ENCODE measurements around the gene SMDT1.
A peak's percentile ranks its signal among the peaks of the same experiment; 100 is the strongest.
"Not testable (repeated sequence)": the region's sequence is repeated elsewhere in the genome, so short reads cannot be mapped to it uniquely, and the experiment has no call there.

SMDT1 gene

DNA sequence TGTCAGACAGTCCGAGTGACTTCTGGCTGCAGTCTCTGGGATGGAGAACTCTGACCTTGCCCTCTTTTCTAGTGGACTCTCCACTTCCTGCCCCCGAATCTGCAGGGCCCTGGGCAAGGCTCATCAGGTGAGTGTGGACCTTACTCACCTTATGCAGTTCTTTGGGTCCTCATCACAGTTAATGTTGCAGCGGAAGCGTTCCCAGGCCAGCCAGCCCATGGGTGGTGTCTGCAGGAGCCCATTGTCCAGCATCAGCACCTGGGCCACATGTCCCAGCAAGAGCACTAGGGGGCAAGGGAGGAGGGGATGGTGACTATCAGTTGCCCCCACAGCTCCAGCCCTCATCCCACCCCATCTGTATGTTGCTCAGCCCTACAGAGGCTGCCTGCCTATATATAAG lies 11.2 kb upstream of the SMDT1 start:
- Histone ChIP-seq H3K9me3 (replicated peaks; ENCODE audit: insufficient read depth, low read length) (no peaks in the 10 kb centered on the region), H3K4me1 (ENCODE audit: low read length) (peaks cover 12% of the 10 kb centered on the region), H3K4me2 (ENCODE audit: low read depth, low read length) (no peak overlapping the region), H3K9ac (ENCODE audit: low read length) (no peak overlapping the region), H3K27me3 (replicated peaks; ENCODE audit: insufficient read depth, low read length) (no peaks in the 10 kb centered on the region), H3K4me3 (ENCODE audit: low read length) (no peak overlapping the region), H3K27ac (ENCODE audit: low read length) (no peak overlapping the region), H3K36me3 (replicated peaks; ENCODE audit: insufficient read depth, low read length) (no peaks in the 10 kb centered on the region), H3K9me2 (replicated peaks; ENCODE audit: insufficient read depth, low read length) (no peaks in the 10 kb centered on the region), H3F3A (ENCODE audit: insufficient read depth, low read length) (peaks cover 13% of the 10 kb centered on the region; the same call in 1 of the 2 replicates), H3K79me2 (ENCODE audit: low read length) (no peaks in the 10 kb centered on the region), H4K20me1 (ENCODE audit: insufficient read depth, low read length) (no peaks in the 10 kb centered on the region), H2AFZ (ENCODE audit: low read length) (no peak overlapping the region)
- TF ChIP-seq EZH2phosphoT487 (IDR thresholded peaks at IDR 0.05; ENCODE audit: low read length) (no peak), EZH2 (optimal IDR thresholded peaks at IDR 0.05; ENCODE audit: low read depth, low read length) (no peak)
- TF ChIP-seq, protein P1, sequence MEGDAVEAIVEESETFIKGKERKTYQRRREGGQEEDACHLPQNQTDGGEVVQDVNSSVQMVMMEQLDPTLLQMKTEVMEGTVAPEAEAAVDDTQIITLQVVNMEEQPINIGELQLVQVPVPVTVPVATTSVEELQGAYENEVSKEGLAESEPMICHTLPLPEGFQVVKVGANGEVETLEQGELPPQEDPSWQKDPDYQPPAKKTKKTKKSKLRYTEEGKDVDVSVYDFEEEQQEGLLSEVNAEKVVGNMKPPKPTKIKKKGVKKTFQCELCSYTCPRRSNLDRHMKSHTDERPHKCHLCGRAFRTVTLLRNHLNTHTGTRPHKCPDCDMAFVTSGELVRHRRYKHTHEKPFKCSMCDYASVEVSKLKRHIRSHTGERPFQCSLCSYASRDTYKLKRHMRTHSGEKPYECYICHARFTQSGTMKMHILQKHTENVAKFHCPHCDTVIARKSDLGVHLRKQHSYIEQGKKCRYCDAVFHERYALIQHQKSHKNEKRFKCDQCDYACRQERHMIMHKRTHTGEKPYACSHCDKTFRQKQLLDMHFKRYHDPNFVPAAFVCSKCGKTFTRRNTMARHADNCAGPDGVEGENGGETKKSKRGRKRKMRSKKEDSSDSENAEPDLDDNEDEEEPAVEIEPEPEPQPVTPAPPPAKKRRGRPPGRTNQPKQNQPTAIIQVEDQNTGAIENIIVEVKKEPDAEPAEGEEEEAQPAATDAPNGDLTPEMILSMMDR (IDR thresholded peaks at IDR 0.05; ENCODE audit: low read length), result no peak
- DNase-seq, result no peak

DNA sequence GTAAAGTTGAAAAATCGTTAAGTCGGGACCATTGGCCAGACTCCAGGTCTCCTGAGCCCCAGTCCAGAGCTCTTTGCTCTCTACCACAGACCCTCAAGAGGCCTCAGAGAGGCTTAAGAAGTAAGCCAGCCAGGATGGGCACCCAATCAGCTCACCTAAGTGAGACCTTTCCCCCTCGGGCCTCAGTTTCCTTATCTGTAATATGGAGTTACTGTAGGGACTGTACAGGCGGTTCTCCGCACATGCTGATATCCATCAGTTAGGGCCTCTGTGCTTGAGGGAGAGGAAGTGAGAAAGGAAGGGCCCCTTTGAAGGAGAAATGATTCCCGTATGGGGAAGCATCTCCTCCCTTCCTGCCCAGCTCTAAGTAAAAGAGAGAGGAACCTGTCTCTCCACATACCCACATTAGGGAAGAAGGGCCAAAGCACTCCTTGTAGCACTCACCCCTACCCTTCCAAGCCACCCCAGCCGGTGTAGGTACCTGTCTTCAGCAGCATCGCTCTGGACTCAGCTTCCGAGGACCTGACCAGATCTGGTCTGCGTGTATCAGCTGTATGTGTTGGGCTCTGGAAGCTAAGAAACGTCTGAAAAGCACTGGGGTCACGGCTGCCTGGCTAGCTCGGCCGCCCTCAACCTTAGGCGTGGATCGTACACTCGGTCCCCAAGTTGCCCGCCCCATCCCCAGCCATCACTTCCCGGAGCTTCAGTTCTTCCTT lies 9.5 kb upstream of the SMDT1 start:
- Histone ChIP-seq H3F3A (ENCODE audit: insufficient read depth, low read length) (peaks cover 13% of the 10 kb centered on the region; the same call in 1 of the 2 replicates), H3K27ac (ENCODE audit: low read length) (peak overlapping the region; percentile 54), H3K27me3 (replicated peaks; ENCODE audit: insufficient read depth, low read length) (no peaks in the 10 kb centered on the region), H3K79me2 (ENCODE audit: low read length) (no peaks in the 10 kb centered on the region), H3K36me3 (replicated peaks; ENCODE audit: insufficient read depth, low read length) (no peaks in the 10 kb centered on the region), H3K4me3 (ENCODE audit: low read length) (peak overlapping the region; percentile 66), H3K4me1 (ENCODE audit: low read length) (peaks cover 12% of the 10 kb centered on the region), H4K20me1 (ENCODE audit: insufficient read depth, low read length) (no peaks in the 10 kb centered on the region), H3K9me3 (replicated peaks; ENCODE audit: insufficient read depth, low read length) (no peaks in the 10 kb centered on the region), H3K9me2 (replicated peaks; ENCODE audit: insufficient read depth, low read length) (no peaks in the 10 kb centered on the region), H3K4me2 (ENCODE audit: low read depth, low read length) (peak overlapping the region; percentile 99), H2AFZ (ENCODE audit: low read length) (peak overlapping the region; percentile 94), H3K9ac (ENCODE audit: low read length) (peak overlapping the region; percentile 59)
- TF ChIP-seq EZH2 (optimal IDR thresholded peaks at IDR 0.05; ENCODE audit: low read depth, low read length), result no peak
- TF ChIP-seq, protein P1 (IDR thresholded peaks at IDR 0.05; ENCODE audit: low read length), result no peak
- no peak for TF ChIP-seq EZH2phosphoT487 (IDR thresholded peaks at IDR 0.05; ENCODE audit: low read length)
- no peak for DNase-seq

DNA sequence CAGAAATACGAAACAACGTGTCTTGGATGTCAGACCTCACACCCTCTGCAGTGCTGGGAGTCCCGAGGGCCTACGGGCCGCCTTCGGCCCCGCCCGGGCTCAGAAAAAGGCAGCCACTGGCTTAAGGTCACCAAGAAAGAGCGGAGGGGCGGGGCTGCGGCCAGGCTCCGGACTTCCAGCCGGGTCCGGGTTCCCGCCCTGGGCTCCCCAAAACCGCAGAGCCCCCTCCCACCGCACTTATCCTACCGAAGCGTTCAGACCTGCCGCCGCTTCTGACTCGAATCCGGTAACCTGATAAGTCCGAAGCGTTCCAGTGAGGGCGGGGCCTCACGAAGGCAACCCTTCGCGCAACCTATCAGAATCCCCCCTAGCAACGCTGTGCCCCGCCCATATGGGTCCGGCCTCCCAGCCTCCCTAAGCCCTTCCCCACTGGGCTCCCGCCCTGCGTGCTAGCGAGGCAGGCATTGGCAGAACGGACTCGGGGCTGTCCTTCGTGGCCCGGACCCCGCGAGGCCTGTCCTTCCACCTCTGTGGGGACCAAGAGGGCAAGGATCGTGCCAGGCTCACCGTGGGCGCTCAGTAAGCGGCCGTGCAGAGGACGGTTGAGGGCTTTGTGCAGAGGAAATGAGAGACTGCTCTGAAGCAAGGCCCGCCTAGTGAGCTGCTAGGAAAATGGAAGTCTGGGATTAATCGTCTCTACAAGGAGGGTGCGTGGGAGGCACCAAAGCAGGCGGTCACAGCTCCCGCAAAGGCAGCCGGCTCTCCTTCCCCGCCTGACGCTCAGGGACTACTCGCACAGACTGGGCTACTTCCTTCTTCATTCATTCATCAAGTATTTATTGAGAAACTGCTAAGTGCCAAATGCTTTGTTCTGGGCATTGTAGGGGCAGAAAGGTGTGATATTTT lies 8.7 kb upstream of the SMDT1 start, which contains the start of gene NAGA:
NAGA (minus strand) TSS at position 296 of the 906 bp plus-strand sequence. CDS start 515 bp downstream, outside the sequence.
- no peaks in the 10 kb centered on the region for H3K9me2 ChIP-seq (replicated peaks; ENCODE audit: insufficient read depth, low read length)
- peak within 1 kb of the TSS; percentile 59 for H3K9ac ChIP-seq (ENCODE audit: low read length)
- H3K4me2 ChIP-seq (ENCODE audit: low read depth, low read length), result peak within 1 kb of the TSS; percentile 99
- no peaks in the 10 kb centered on the region for H3K36me3 ChIP-seq (replicated peaks; ENCODE audit: insufficient read depth, low read length)
- peak within 1 kb of the TSS; percentile 66 for H3K4me3 ChIP-seq (ENCODE audit: low read length)
- TF ChIP-seq EZH2 (optimal IDR thresholded peaks at IDR 0.05; ENCODE audit: low read depth, low read length) (no peak), EZH2phosphoT487 (IDR thresholded peaks at IDR 0.05; ENCODE audit: low read length) (no peak)
- TF ChIP-seq, protein P1 (IDR thresholded peaks at IDR 0.05; ENCODE audit: low read length), result no peak
- H3K4me1 ChIP-seq (ENCODE audit: low read length), result peaks cover 12% of the 10 kb centered on the region
- no peaks in the 10 kb centered on the region for H4K20me1 ChIP-seq (ENCODE audit: insufficient read depth, low read length)
- H3K79me2 ChIP-seq (ENCODE audit: low read length), result no peaks in the 10 kb centered on the region
- H3F3A ChIP-seq (ENCODE audit: insufficient read depth, low read length), result peaks cover 13% of the 10 kb centered on the region; the same call in 1 of the 2 replicates
- H3K27ac ChIP-seq (ENCODE audit: low read length), result peak within 1 kb of the TSS; percentile 54
- H3K27me3 ChIP-seq (replicated peaks; ENCODE audit: insufficient read depth, low read length), result no peaks in the 10 kb centered on the region
- DNase-seq, result peak; percentile 99
- H3K9me3 ChIP-seq (replicated peaks; ENCODE audit: insufficient read depth, low read length), result no peaks in the 10 kb centered on the region
- H2AFZ ChIP-seq (ENCODE audit: low read length), result peak within 1 kb of the TSS; percentile 94

DNA sequence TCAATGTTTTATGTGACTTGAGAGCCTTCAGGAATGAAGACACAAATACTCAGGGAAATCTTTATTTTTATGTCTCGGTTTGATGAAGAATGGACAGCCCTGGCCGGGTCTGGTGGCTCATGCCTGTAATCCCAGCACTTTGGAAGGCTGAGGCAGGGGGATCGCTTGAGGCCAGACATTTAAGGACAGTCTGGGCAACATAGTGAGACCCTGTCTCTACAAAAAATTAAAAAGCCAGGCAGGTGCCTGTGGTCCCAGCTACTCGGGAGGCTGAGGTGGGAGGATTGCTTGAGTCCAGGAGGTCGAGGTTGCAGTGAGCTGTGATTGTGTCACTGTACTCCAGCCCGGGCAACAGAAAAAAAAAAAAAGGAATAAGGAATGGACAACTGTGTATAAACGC lies 8.0 kb upstream of the SMDT1 start:
- Histone ChIP-seq H3K4me1 (ENCODE audit: low read length) (peaks cover 12% of the 10 kb centered on the region), H2AFZ (ENCODE audit: low read length) (peak overlapping the region; percentile 94), H3K9ac (ENCODE audit: low read length) (peak overlapping the region; percentile 59; the same call in 1 of the 2 replicates), H3K4me2 (ENCODE audit: low read depth, low read length) (peak overlapping the region; percentile 99; the same call in 1 of the 2 replicates), H3F3A (ENCODE audit: insufficient read depth, low read length) (peaks cover 13% of the 10 kb centered on the region; the same call in 1 of the 2 replicates), H3K4me3 (ENCODE audit: low read length) (peak overlapping the region; percentile 66)
- H3K79me2 ChIP-seq (ENCODE audit: low read length); H4K20me1 ChIP-seq (ENCODE audit: insufficient read depth, low read length); H3K36me3 ChIP-seq (replicated peaks; ENCODE audit: insufficient read depth, low read length); H3K9me3 ChIP-seq (replicated peaks; ENCODE audit: insufficient read depth, low read length); H3K9me2 ChIP-seq (replicated peaks; ENCODE audit: insufficient read depth, low read length); H3K27ac ChIP-seq (ENCODE audit: low read length); DNase-seq; H3K27me3 ChIP-seq (replicated peaks; ENCODE audit: insufficient read depth, low read length): not testable (repeated sequence)
